GM19468 (cell line): ENCODE results near the gene PHF10.
"Not testable (repeated sequence)": the region's sequence is repeated elsewhere in the genome, so short reads cannot be mapped to it uniquely, and the experiment has no call there.

Experiments
- ATAC-seq: cut with Tn5 transposase; IDR thresholded peaks from one replicate; pipeline ENCODE4 v1.9.1; 2021; ENCODE audit warnings: mild to moderate bottlenecking, moderate library complexity, moderate number of reproducible peaks; ENCODE audit not compliant: unreplicated experiment; ENCODE audit errors: extremely low read depth

The PHF10 gene

DNA sequence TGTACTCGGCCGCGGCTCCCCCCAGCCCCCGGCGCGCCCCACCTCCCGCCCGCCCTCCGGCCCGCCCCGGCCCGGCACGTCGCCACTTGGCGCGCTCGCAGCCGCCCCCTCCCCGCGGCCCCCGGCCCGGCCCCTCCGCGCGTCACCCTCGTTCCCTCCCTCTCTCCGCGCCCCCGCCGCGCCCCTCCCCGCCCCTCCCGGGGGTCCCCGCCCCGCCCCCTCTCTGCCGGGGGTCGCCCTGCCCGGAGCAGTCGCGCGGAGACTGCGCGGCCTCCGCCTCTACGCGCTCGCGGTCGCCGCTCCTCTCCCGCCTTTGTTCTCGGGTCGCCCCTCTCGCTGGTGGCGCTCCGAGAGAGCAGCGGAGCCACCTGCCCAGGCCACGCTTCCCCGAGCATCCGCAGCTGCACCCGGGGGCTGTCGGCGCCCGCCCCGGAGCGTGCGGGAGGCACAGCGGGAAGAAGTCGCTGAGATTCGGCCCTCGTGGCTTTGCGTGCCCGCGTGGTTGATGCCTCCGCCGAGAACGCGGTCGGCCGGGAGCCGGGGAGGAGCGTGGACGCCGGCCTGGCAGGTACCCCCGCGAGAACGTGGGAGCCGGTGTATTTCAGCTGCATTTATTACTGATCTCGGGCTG is at the start of gene PHF10:
TSS of gene PHF10 (minus strand) at position 7 of the 631 bp plus-strand sequence. CDS start 569 bp downstream, outside the sequence.
- ATAC-seq, result peak; percentile 38

DNA sequence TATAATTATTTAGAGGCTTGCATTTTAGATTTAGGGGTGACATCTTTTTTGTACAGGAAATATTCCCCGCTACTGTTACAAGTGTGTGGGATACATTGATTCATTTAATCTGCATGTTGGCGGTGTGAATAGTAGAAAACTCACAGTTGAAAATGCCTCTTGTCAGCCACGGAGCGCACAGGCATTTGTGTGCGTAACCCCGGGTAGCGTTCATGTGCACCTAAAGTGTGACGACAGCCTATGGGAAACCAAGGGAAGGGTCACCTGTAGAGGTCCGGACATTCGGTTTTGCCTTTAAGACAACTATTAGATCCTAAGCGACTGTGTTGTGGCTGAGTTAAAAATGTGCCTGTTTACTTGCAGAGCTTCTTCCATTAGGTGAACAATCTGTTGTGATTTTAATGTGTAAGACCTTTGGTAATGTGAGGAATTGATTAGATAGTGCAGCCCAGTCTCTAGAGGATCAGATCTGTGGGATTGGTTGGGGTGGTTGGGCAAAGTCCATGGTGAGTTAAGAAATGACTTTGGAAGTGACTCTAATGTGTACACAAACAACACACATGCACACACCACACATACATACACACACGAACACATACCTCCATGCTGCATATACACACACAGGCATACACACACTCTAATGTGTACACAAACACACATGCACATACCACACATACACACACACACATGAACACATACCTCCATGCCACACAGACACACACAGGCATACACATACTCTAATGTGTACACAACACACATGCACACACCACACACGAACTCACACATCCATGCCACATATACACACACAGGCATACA is 42.8 kb upstream of the PHF10 start:
- ATAC-seq, result no peak

DNA sequence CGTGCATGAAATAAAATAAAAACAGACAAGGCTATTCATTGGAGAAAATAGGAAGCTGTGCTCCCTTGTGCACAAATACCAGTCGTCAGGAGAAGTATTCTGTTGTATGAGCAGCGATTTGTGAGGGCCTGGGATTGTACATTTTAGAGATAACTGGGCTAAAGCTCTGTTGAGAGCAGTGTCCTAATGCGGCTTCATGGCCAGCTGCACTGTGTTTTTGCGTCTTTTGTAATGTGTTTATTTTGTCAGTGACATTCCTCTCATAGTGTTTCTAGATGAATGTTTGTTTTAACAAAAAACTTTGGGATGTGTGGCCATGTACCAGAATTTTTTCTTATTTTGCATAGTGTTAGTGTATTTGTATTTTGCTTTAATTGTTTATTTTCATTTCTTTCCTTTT is 41.9 kb upstream of the PHF10 start:
- no peak for ATAC-seq

DNA sequence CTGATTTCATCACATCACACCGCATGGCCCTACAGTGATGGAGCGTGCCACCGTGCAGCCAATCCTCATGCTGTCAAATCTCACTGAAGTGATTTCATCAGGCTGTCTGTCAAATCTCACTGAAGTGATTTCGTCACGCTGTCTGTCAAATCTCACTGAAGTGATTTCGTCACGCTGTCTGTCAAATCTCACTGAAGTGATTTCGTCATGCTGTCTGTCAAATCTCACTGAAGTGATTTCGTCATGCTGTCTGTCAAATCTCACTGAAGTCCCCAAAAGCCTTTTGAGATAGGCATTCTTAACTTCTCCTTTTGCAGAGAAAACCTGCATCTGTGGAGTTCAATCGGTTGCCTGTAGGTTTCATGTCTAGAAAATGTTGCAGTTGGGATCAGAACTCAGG is 41.5 kb upstream of the PHF10 start:
- not testable (repeated sequence) for ATAC-seq

DNA sequence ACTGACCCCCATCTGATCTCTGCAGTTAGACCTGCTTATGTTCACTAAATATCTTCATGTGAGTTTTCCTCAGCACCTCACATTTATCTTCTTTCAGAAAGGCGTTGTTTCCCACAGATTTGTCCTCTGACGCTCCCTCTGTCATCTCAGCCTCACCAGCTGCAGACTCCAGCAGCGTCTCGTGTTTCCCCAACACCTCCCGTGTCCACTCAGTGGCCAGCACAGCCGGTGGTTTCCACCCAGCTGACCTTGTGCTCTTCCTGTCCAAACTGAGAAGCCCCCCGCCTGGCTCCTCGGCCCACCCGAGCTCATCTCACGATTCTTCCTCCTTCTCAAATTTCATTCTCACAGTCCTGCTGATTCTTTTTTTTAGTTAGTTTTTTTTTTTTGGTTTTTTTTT is 39.6 kb upstream of the PHF10 start:
- no peak for ATAC-seq

DNA sequence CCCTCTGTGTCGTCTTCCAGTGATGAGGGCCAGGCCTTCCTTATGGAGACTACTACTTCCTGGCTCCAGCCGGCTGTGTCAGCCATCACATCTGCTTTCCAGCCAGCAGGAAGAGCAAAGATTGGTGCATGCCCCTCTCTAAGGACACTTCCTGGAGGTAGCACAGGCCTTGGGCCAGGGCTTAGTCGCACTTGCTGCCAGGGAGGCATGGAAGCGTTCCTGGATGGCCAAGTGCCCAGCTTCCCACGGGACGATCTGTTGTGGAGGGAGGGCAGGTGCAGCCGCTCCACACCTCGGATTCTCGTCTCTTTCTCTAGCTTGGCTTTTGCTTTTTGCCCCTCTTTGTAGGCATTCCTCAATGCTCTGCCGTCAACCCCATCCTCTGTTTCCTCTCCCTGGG is 39.0 kb upstream of the PHF10 start:
- ATAC-seq, result no peak

DNA sequence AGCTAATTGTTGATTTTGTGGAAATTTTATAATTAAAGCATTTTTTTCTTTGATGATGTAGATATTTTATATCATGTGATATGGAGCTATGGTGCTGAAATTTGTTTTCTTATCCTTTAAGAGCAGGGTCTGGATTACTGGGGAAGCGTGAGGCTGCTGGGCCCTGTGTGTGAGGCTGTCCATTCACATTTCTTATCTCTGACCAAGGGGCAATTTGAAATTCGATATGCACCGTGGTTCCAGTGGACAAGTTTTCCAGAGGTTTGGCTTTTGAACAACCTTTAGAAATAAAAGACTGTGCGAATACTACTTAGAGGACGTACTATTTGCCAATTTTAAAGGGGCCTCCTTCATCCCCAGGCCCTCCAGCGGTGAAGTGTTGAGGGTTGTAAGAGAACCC is 30.9 kb upstream of the PHF10 start:
- no peak for ATAC-seq

DNA sequence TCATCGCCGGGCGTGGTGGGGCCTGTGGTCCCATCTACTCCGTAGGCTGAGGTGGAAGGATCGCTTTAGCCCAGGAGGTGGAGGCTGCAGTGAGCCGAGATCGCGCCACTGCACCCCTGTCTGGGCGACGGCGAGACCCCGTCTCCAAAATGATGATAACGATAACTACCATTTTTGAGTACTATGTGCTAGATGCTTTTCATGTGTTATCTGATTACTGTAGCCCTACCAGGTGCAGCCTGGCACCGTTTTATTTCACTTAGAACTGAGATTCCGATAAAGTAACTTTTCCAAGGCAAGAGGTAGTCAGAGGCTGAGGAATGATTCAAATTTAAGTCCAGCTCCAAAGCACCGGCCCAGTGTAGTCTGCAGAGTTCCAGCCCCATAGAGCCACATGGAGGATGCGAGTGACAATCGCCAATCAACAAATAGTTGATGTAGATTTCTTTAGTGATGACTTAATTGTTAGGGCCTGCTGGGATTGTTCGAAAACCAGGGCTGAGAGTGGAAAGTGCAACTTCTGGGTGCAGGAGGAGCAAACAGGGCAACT is 27.8 kb upstream of the PHF10 start:
- no peak for ATAC-seq

- peak; percentile 96 for ATAC-seq
Measured at GRCh38 chr6:169751242-169752073, 27.2 kb upstream of the PHF10 start, which contains the start of the genes DYNLT2 and ERMARD. TSS of gene DYNLT2 (minus strand) at chr6:169751572. CDS start at chr6:169751458, 114 bp downstream. TSS of gene ERMARD (plus strand) at chr6:169751622. CDS start at chr6:169751658, 36 bp downstream.

- no peak for ATAC-seq
Measured at GRCh38 chr6:169746556-169746955, 22.3 kb upstream of the PHF10 start.

GRCh38 chr6:169745405-169745804 is 21.1 kb upstream of the PHF10 start:
- ATAC-seq, result no peak

DNA sequence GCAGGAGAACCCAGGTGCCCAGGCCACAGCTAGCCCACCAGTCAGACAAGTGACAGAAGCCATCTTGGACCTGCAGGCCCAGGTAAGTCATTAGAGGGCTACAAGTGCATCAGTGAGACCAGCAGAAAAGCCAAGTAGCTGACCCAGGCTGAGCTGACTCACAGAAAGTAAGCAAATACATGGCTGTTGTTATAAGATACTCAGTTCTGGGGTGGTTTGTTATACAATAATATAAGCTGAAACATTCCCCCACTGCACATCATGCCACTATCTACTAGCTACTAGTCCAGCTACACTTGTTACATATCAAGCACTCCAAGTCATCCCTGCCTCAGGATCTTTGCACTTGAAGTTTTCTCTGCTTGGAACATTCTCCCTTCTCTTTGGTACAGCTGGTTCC is 17.0 kb upstream of the PHF10 start:
- no peak for ATAC-seq

GRCh38 chr6:169738976-169739529 is 14.8 kb upstream of the PHF10 start:
- ATAC-seq, result no peak

DNA sequence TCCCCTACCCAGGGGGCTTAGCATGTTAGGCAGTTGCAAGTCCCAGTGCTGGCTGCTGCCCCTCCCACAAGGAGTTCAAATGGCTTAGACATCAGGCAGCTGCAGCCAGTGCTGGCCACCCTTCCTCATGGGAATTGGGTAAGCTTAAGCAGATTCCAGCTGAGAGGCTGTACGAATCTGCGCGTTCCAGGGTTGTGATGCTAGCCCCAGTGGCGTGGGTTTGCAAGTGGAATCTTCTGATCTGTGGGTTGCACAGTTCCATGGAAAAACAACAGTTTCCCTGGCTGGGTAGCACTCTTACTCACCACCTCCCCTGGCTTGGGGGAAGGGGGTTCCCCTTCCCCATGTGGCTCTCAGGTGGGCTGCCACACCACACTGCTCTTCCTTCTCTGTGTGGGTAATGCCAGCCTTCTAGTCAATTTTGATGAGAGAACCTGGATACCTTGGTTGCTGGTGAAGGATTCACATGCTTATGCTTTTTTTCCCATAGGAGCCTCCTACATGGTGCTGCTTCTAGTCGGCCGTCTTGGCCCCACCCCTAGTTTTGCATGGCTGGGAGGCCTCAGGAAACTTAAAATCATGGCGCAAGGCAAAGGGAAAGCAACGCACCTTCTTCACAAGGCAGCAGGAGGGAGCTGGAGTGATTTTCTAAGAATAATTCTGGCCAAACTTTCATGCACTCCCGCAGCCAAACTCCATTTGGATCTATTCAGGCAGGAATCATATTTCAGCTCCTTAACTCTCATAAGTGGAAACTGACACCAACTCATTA is 14.1 kb upstream of the PHF10 start:
- ATAC-seq, result no peak

DNA sequence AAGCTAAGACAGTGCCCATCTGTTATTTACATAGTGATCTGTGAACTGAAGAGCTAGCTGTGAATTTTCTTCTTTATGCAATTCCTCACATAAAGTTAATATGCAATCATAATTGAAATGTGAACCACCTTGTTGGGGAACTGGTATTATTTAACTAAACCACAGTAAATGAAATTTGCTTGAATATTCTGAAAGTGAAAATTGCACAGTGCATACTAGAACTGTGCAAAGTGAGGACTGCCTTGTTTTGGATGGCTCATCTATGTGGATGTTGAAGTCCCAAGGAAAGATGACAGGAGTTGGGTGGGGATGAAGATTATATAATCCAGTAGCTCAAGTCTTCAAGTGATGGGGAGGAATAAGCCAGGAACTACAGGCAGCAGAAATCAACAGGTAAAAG is 5.7 kb upstream of the PHF10 start:
- ATAC-seq, result no peak

GRCh38 chr6:169726963-169727362 is 2.7 kb upstream of the PHF10 start:
- no peak for ATAC-seq

GRCh38 chr6:169726049-169726400 is 1.7 kb upstream of the PHF10 start:
- no peak for ATAC-seq

DNA sequence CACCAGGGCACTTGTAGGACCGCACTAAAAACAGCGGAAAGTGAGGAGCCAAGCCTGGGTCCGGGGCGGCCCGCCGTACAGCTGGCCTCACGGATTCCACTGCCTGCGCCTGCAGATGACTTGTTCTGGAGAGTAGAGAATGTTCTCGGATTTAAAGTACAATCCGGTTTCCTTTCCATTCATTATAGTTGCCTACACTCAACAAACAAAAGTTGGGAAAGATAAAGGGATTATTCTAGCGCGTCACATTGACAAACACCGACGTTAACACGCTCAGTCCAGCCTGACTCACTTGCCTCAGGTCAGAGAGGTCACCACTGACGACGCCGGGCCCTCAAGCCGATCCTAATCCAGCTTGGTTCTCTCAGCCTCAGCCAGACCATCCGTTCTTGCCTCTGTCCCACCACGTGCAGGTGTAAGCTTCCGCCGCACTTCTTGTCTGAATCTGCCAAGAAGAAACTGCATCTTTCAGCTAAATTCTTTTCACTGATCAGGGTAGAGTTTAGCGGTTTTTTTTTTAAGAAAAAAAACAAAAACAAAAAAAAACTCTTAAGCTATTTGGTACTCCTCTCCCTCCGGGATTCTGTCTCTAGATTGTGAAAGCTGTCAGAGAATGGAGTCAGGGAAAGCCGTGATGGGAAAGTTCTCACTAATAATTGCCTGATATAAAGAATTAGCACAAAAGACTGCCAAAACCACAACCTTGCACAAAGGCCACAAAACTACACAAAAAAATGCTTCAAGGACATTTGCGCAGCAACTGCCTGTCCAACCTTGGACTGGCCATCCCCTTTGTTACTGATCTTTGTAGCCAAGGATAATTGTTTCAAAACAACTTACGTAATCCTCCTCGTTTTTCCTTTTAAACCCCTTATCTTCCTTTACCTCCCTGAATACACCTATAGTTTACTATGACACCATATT is 1.1 kb upstream of the PHF10 start:
- ATAC-seq, result peak; percentile 1
